SK-N-SH (cell line): Measurements from ENCODE around the gene LAPTM5. TPM values are rescaled to one million over a fixed set of nuclear protein-coding genes. Genes with fewer than 3 reads are reported as not detected.

ENCODE experiments used
- CTCF ChIA-PET: fragments of 300-600, 350-600 bp; formaldehyde crosslinking; extraction: SDS; loops from one replicate; lab custom pipeline; 2021; lab: Yijun Ruan, JAX
- POLR2A ChIA-PET: fragments of 350-600 bp; sonication (Branson Sonifier 250); formaldehyde crosslinking; extraction: SDS; loops from one replicate; lab custom pipeline; 2020; ENCODE audit warnings: antibody characterized with exemption, inconsistent platforms; lab: Yijun Ruan, JAX
- DNase-seq: peaks from one replicate; pipeline ENCODE4 v3.0.0; 2012
- H2AFZ ChIP-seq: fragments of 200-600 bp; sonication (generic); 2 replicates; pipeline ENCODE4 v1.8.1; 2016; ENCODE audit warnings: antibody characterized with exemption, mild to moderate bottlenecking, low read depth
- H3F3A ChIP-seq: fragments of 200-600 bp; sonication (generic); replicated peaks from 2 replicates; pipeline ENCODE3; 2016; ENCODE audit warnings: antibody characterized with exemption, mild to moderate bottlenecking; ENCODE audit not compliant: insufficient read depth
- H3K27ac ChIP-seq, 2 experiments: fragments of 200-500 bp in 1 of 2; fragments of 200-600 bp in 1 of 2; sonication (Bioruptor generic) in 1 of 2; sonication (generic), shearing (Covaris generic) in 1 of 2; 2 replicates each; pipeline versions ENCODE4 v1.5.1 to v1.6.1; 2014 to 2016; ENCODE audit warnings: low read depth in 2 of 2, inconsistent platforms in 1 of 2, low read length in 1 of 2, mild to moderate bottlenecking in 1 of 2, mixed read lengths in 1 of 2
- H3K27me3 ChIP-seq: fragments of 200-600 bp; sonication (generic), shearing (Covaris generic); 2 replicates; pipeline ENCODE4 v1.6.1; 2016; ENCODE audit warnings: mixed run types; ENCODE audit not compliant: insufficient read depth
- H3K36me3 ChIP-seq, 2 experiments: fragments of 200-500 bp in 1 of 2; fragments of 200-600 bp in 1 of 2; sonication (Bioruptor generic) in 1 of 2; sonication (generic) in 1 of 2; replicated peaks in 1 of 2; 2 replicates each; pipeline versions ENCODE3 to v1.5.1; 2014 to 2016; ENCODE audit warnings: low read length in 1 of 2, mild to moderate bottlenecking in 1 of 2; ENCODE audit not compliant: insufficient read depth in 2 of 2, control insufficient read depth in 1 of 2
- H3K4me1 ChIP-seq, 2 experiments: fragments of 200-500 bp in 1 of 2; fragments of 200-600 bp in 1 of 2; sonication (Bioruptor generic) in 1 of 2; sonication (generic), shearing (Covaris generic) in 1 of 2; 2 replicates each; pipeline versions ENCODE4 v1.5.1 to v1.6.1; 2014 to 2016; ENCODE audit warnings: low read depth in 1 of 2, low read length in 1 of 2, mixed run types in 1 of 2; ENCODE audit not compliant: insufficient read depth in 2 of 2, control insufficient read depth in 1 of 2
- H3K4me2 ChIP-seq: fragments of 200-600 bp; sonication (generic), shearing (Covaris generic); 2 replicates; pipeline ENCODE4 v1.6.1; 2017; ENCODE audit warnings: mixed run types
- H3K4me3 ChIP-seq, 2 experiments: fragments of 200-500 bp in 1 of 2; fragments of 200-600 bp in 1 of 2; sonication (Bioruptor generic) in 1 of 2; sonication (generic), shearing (Covaris generic) in 1 of 2; 2 replicates each; pipeline versions ENCODE4 v1.5.1 to v1.8.1; 2014 to 2016; ENCODE audit warnings: low read depth in 2 of 2, inconsistent platforms in 1 of 2, low read length in 1 of 2, mild to moderate bottlenecking in 1 of 2, mixed read lengths in 1 of 2, moderate library complexity in 1 of 2
- H3K79me2 ChIP-seq: fragments of 200-600 bp; sonication (generic); 2 replicates; pipeline ENCODE4 v1.8.1; 2017; ENCODE audit warnings: mild to moderate bottlenecking; ENCODE audit not compliant: insufficient read depth
- H3K9ac ChIP-seq: fragments of 200-600 bp; sonication (generic); 2 replicates; pipeline ENCODE4 v1.6.1; 2017; ENCODE audit warnings: mixed run types
- H3K9me2 ChIP-seq: fragments of 200-600 bp; sonication (generic); 2 replicates; pipeline ENCODE4 v1.6.1; 2017; ENCODE audit warnings: mixed run types
- H3K9me3 ChIP-seq: fragments of 200-600 bp; sonication (generic); 2 replicates; pipeline ENCODE4 v1.6.1; 2017; ENCODE audit warnings: mixed run types, mild to moderate bottlenecking, moderate library complexity
- H4K20me1 ChIP-seq: fragments of 200-600 bp; sonication (generic); 2 replicates; pipeline ENCODE4 v1.6.1; 2017; ENCODE audit warnings: mild to moderate bottlenecking, mixed run types; ENCODE audit not compliant: insufficient read depth
- CTCF ChIP-seq: fragments of 200-600 bp; sonication (generic); IDR thresholded peaks from 2 replicates; pipeline ENCODE4 v1.6.1; 2017; ENCODE audit warnings: antibody characterized with exemption, mild to moderate bottlenecking, moderate library complexity
- EP300 ChIP-seq, 2 experiments: IDR thresholded peaks; 2 replicates each; pipeline versions ENCODE4 v1.4.0 to v1.6.1; 2012; ENCODE audit warnings: borderline replicate concordance in 1 of 2, low read depth in 1 of 2, low read length in 1 of 2
- EZH2phosphoT487 ChIP-seq: fragments of 200-600 bp; sonication (generic); IDR thresholded peaks from 2 replicates; pipeline ENCODE4 v1.6.1; 2017; ENCODE audit warnings: low read depth, mixed run types, mild to moderate bottlenecking, antibody characterized with exemption, moderate library complexity, borderline replicate concordance
- FOXJ3 ChIP-seq: sonication (generic); formaldehyde crosslinking; IDR thresholded peaks from 2 replicates; pipeline ENCODE4 v1.5.1; 2020; ENCODE audit warnings: mild to moderate bottlenecking, missing genetic modification reagents
- FOXM1 ChIP-seq: IDR thresholded peaks from 2 replicates; pipeline ENCODE4 v1.4.0; 2012; ENCODE audit warnings: low read depth, mild to moderate bottlenecking
- GATA2 ChIP-seq: sonication (generic); formaldehyde crosslinking; IDR thresholded peaks from 2 replicates; pipeline ENCODE4 v1.5.0; 2020; ENCODE audit warnings: mild to moderate bottlenecking, missing genetic modification reagents
- MEF2A ChIP-seq: IDR thresholded peaks from 2 replicates; pipeline ENCODE4 v1.4.0; 2012; ENCODE audit warnings: low read depth, borderline replicate concordance
- MXI1 ChIP-seq: IDR thresholded peaks from 2 replicates; pipeline ENCODE4 v1.6.1; 2012; ENCODE audit warnings: mild to moderate bottlenecking, low read depth, low read length, improper control_type of control experiment
- NFIC ChIP-seq: IDR thresholded peaks from 2 replicates; pipeline ENCODE4 v1.4.0; 2012; ENCODE audit warnings: borderline replicate concordance
- RAD21 ChIP-seq: IDR thresholded peaks from 2 replicates; pipeline ENCODE4 v1.6.1; 2012; ENCODE audit warnings: mild to moderate bottlenecking, low read length
- TAF1 ChIP-seq: IDR thresholded peaks from 2 replicates; pipeline ENCODE4 v1.6.1; 2012; ENCODE audit warnings: low read depth, mild to moderate bottlenecking, low read length, moderate library complexity, borderline replicate concordance
- WGBS: methylation state at CpG from one replicate; pipeline ENCODE4 v1.1.6; 2017; ENCODE audit warnings: low lambda C conversion rate; 5-methylcytosine and 5-hydroxymethylcytosine counted together
- polyA plus RNA-seq, 3 experiments: library from polyadenylated mRNA; depleted of rRNA; stranded (reverse); fragments of >200 nt; gene quantifications; 2 replicates each; pipeline ENCODE4 v1.2.3, GENCODE V29; 2012
- TF ChIP-seq, protein P1 (sequence below): fragments of 150-350 bp; IDR thresholded peaks from 2 replicates; pipeline ENCODE4 v1.6.1; 2017; ENCODE audit warnings: antibody characterized with exemption, low read length, low read depth, borderline replicate concordance
- TF ChIP-seq, protein P2 (sequence below): IDR thresholded peaks from 2 replicates; pipeline ENCODE4; 2012

The LAPTM5 gene
- polyA plus RNA-seq, 1 of the 3 experiments (the other 2 are of a cell fraction), result 1.1 TPM

GRCh38 chr1:30777060-30777903, 19.7 kb upstream of the LAPTM5 start:
- H3K27me3 ChIP-seq, result no peaks in the 10 kb centered on the region
- no peak overlapping the region for H3K9ac ChIP-seq
- H3F3A ChIP-seq, result peaks cover 3% of the 10 kb centered on the region
- DNase-seq, result no peak
- POLR2A ChIA-PET, result no interaction called here
- no peaks in the 10 kb centered on the region for H4K20me1 ChIP-seq
- no peaks in the 10 kb centered on the region for H3K79me2 ChIP-seq
- H2AFZ ChIP-seq, result no peak overlapping the region
- no peaks in the 10 kb centered on the region for H3K9me2 ChIP-seq
- H3K4me2 ChIP-seq, result no peak overlapping the region
- no peak overlapping the region for H3K4me3 ChIP-seq
- CTCF ChIA-PET, result interaction anchor here (0.7 to 10.9 kb wide), 5 partner anchors 14 to 136 kb away, joined by 3 to 377 read pairs (median 4); partner anchors contain the start of gene MATN1
- no peaks in the 10 kb centered on the region for H3K36me3 ChIP-seq
- TF ChIP-seq FOXJ3 (CRISPR knock-in tag) (no peak), MEF2A (no peak), TAF1 (no peak), NFIC (no peak), CTCF (no peak), EZH2phosphoT487 (no peak), GATA2 (no peak), MXI1 (no peak), FOXM1 (no peak), EP300 (IDR thresholded peaks at IDR 0.05; ENCODE audit: borderline replicate concordance in 1 of 2, low read depth in 1 of 2, low read length in 1 of 2) (no peak), RAD21 (no peak)
- TF ChIP-seq, protein P1, sequence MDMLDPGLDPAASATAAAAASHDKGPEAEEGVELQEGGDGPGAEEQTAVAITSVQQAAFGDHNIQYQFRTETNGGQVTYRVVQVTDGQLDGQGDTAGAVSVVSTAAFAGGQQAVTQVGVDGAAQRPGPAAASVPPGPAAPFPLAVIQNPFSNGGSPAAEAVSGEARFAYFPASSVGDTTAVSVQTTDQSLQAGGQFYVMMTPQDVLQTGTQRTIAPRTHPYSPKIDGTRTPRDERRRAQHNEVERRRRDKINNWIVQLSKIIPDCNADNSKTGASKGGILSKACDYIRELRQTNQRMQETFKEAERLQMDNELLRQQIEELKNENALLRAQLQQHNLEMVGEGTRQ, result no peak
- TF ChIP-seq, protein P2, sequence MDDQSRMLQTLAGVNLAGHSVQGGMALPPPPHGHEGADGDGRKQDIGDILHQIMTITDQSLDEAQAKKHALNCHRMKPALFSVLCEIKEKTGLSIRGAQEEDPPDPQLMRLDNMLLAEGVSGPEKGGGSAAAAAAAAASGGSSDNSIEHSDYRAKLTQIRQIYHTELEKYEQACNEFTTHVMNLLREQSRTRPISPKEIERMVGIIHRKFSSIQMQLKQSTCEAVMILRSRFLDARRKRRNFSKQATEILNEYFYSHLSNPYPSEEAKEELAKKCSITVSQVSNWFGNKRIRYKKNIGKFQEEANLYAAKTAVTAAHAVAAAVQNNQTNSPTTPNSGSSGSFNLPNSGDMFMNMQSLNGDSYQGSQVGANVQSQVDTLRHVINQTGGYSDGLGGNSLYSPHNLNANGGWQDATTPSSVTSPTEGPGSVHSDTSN, result no peak
- TF ChIP-seq, all 33 proteins: peak for 0
- 95% methylated on average over 12 of the region's 23 CpGs for WGBS
- no peaks in the 10 kb centered on the region for H3K9me3 ChIP-seq
- peaks cover 0 to 18% of the 10 kb centered on the region in 2 experiments; a peak in 1 of 4 replicates for H3K4me1 ChIP-seq
- H3K27ac ChIP-seq, result no peak overlapping the region
